Measurements from ENCODE around the gene FARS2. TPM values are rescaled to one million over a fixed set of nuclear protein-coding genes. Genes with fewer than 3 reads are reported as not detected.

Gene FARS2
- total and polyA plus RNA-seq, 7 donors: 8.1 to 21.0 (median 12.5) TPM

DNA sequence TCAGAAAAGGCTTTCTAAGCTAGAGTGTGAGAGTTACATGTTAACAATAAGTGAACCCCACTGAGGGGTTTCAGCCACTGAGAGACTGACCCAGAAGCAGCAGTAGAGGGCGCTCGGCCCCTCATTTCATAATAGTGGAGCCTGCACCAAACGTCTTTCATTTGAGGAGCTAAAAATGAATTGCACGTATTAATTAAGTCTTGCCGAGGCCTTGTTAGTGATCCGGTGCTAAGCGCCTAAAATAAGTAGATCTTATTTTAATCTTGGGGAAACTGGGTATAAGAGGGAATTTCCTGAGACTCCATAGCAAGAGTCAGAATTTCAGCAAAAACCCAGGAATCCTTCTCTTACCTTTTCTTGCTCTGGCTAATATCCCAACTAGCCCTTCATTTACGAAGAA is 209.7 kb downstream of the FARS2 start:
- 22 to 26% methylated on average over 8 of the region's 8 CpGs for WGBS, 2 donors
- Histone ChIP-seq H3K36me3 (no peaks in the 10 kb centered on the region), H3K4me3 (no peak overlapping the region), H3K4me1 (peaks cover 0 to 7% (median 1%) of the 10 kb centered on the region in 4 donors), H3K27me3 (no peaks in the 10 kb centered on the region), H3K27ac (no peak overlapping the region), H3K9me3 (no peaks in the 10 kb centered on the region)
- TF ChIP-seq POLR2AphosphoS5 (IDR thresholded peaks at IDR 0.05): no peak
- TF ChIP-seq, protein P1, sequence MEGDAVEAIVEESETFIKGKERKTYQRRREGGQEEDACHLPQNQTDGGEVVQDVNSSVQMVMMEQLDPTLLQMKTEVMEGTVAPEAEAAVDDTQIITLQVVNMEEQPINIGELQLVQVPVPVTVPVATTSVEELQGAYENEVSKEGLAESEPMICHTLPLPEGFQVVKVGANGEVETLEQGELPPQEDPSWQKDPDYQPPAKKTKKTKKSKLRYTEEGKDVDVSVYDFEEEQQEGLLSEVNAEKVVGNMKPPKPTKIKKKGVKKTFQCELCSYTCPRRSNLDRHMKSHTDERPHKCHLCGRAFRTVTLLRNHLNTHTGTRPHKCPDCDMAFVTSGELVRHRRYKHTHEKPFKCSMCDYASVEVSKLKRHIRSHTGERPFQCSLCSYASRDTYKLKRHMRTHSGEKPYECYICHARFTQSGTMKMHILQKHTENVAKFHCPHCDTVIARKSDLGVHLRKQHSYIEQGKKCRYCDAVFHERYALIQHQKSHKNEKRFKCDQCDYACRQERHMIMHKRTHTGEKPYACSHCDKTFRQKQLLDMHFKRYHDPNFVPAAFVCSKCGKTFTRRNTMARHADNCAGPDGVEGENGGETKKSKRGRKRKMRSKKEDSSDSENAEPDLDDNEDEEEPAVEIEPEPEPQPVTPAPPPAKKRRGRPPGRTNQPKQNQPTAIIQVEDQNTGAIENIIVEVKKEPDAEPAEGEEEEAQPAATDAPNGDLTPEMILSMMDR (IDR thresholded peaks at IDR 0.05): peak in 3 of 4 experiments; percentile 27 to 61 (median 40)
- DNase-seq: no peak
- intact Hi-C loops (cut with DNase I): no loop called here

DNA sequence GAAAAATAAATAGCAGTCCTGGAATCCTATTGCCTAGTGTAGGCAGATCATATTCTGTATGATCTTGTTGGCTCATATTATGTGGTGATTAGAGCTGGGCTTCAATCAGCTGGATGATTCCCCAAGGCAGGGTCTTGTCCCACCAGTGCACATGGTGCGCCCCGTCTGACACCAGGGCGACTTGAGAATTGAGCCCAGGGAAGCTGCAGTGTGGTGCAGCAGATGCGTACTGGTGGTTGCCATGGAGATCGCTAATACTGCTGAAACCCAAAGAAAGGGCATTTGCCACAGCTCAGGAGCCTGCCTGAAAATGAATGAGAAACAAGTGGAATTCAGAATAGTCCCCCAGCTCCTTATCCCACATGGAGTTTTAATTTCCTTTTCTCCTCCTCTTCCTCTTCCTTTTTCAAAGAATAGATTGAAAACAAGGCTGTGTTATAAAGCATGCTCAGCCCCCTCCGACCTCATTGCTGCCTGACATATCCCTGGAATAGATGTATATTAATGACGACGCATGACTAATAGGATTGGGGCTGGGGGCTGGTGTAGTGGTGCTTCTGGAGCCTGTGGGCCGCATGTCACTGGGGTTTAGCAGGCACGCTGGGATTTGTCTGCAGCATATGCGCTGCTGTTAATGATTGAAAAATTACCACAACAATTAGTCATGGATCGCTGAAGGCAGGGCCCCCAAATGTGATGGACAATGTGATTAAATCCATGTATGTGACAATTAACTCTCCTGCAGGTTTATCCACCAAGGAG is 210.5 kb downstream of the FARS2 start:
- intact Hi-C loops (cut with DNase I): no loop called here
- Histone ChIP-seq H3K4me3 (no peak overlapping the region), H3K36me3 (no peaks in the 10 kb centered on the region), H3K9me3 (no peaks in the 10 kb centered on the region), H3K4me1 (peaks cover 0 to 7% (median 1%) of the 10 kb centered on the region in 4 donors), H3K27ac (no peak overlapping the region), H3K27me3 (no peaks in the 10 kb centered on the region)
- DNase-seq: no peak
- WGBS, 2 donors: 89 to 93% methylated on average over 12 of the region's 12 CpGs
- TF ChIP-seq, protein P1 (IDR thresholded peaks at IDR 0.05): no peak
- TF ChIP-seq EP300 (IDR thresholded peaks at IDR 0.05): no peak
- TF ChIP-seq POLR2A (IDR thresholded peaks at IDR 0.05): no peak
- no peak for TF ChIP-seq POLR2AphosphoS5 (IDR thresholded peaks at IDR 0.05)

DNA sequence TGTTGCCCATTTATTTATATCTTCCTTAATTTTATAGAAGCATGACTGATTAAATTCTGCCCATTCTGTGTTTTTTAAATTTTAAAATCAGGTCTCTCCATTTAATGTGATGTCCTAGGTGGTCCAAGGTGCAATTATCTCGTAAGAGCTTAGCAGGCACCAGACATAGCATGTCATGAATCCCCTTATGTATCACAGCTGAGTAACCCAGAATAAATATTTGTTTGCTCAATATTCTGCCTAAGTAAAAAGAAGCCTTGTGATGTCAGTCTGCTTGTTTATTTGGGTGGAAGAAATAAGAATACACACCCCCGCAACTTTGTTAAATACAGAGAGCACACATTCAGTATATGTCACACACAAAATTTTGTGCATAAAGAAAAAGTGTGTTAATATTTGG is 211.3 kb downstream of the FARS2 start:
- H3K27ac ChIP-seq: no peak overlapping the region
- H3K27me3 ChIP-seq: no peaks in the 10 kb centered on the region
- H3K36me3 ChIP-seq: no peaks in the 10 kb centered on the region
- no peaks in the 10 kb centered on the region for H3K9me3 ChIP-seq
- H3K4me1 ChIP-seq: peaks cover 0 to 7% (median 1%) of the 10 kb centered on the region in 4 donors
- TF ChIP-seq POLR2A (IDR thresholded peaks at IDR 0.05): no peak
- no peak for TF ChIP-seq POLR2AphosphoS5 (IDR thresholded peaks at IDR 0.05)
- no peak for TF ChIP-seq EP300 (IDR thresholded peaks at IDR 0.05)
- TF ChIP-seq, protein P1 (IDR thresholded peaks at IDR 0.05): no peak
- no peak overlapping the region for H3K4me3 ChIP-seq
- intact Hi-C loops (cut with DNase I): no loop called here
- DNase-seq: no peak
- WGBS, 2 donors: 94 to 97% methylated on average over 2 of the region's 2 CpGs

DNA sequence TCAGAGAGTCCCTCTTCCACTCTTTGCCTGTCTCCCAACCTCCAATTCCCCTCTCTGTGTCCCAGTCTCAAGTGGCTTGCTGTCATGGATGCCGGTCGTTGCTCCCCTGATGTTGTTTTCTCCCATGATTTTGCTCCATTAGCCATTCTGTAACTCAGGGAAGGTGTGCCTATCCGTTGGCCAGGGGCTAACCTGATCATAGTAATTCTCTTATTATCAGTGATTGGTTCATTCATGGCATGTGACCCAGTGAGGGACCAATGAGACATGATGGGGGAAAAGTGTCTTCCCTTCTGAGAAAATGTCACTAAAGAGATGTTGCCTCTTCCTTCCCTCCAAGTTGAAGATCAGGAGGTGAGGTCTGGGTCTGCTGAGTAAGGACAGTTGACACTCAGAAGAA is 214.5 kb downstream of the FARS2 start:
- intact Hi-C loops (cut with DNase I): no loop called here
- Histone ChIP-seq H3K27me3 (no peaks in the 10 kb centered on the region), H3K9me3 (no peaks in the 10 kb centered on the region), H3K27ac (no peak overlapping the region), H3K36me3 (no peaks in the 10 kb centered on the region), H3K4me3 (no peak overlapping the region), H3K4me1 (peaks cover 0 to 13% (median 7%) of the 10 kb centered on the region in 4 donors)
- 93 to 94% methylated on average over 3 of the region's 3 CpGs for WGBS, 2 donors
- DNase-seq: no peak
- TF ChIP-seq POLR2A (IDR thresholded peaks at IDR 0.05): no peak
- TF ChIP-seq POLR2AphosphoS5 (IDR thresholded peaks at IDR 0.05): no peak
- TF ChIP-seq EP300 (IDR thresholded peaks at IDR 0.05): no peak
- TF ChIP-seq, protein P1 (IDR thresholded peaks at IDR 0.05): no peak
